Limb (tissue), 2 donors: Measurements from ENCODE around the gene PANK1.
A peak's percentile ranks its signal among the peaks of the same experiment; 100 is the strongest.

Experiments
- DNase-seq, 2 donors: peaks; one replicate each; pipeline ENCODE4 v3.0.0-alpha.2; 2016; ENCODE audit errors: extremely low spot score in 2 of 2

PANK1 gene

DNA sequence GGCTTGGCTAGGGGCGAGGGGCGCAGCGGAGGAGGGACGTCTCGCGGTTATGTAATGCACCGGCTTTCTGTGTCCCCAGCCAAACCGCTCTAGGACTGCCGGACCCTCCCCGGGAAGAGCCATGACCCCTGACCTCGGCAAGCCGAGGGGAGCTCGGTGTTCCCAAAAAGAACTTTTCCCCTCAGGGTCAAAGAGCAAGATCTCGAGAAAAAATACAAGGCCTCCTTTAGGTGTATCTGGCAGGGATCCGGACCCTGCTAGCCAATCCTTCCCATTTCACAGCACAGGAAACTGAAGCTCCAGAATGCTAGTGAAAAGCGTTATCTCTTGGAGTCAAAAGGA lies 109.1 kb downstream of the PANK1 start:
- DNase-seq: no peak

DNA sequence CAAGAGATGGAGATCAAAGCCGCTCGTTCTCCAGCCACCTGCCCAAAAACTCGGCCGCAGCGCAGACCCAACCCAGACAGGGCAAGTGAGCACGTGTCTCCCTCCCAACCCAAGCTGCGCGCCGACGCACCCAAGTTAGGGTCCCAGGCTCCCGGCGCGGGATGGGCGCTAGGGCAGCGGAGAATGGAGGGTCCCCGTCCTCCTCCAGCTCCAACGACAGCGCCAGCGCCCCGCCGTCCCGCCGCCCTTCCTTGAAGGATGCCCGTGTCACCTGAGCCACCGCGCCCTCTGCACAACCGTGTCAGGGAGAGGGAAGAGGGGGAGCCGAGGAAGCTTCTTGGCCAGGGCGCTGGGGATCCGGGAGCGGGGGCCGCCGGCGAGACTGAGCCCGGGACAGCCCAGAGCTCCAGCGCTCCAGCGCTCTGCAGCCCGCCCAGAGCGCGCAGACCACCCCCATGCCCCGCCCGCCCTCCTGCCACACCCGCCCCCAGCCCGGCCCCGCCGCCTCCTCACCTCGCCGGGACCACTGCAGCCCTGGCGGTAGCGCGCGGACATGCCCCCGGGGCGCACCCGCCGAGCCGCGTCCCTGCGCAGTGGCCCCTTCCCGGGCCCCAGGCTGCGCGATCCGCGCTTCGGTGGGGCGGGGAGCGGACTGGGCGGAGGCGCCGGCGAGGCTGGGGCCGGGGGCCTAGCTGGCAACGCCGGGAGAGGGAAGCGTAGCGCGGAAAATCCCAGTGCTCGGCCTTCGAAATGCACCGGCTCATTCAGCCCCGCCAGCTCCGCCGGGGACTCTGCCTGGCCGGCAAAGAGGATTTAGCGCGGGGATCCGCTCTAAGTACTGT lies 109.7 kb downstream of the PANK1 start, which contains the start of gene SLC16A12:
Gene SLC16A12 (minus strand): TSS at position 424 of the 842 bp plus-strand sequence. CDS start 73,016 bp downstream, outside the sequence.
- peak; percentile 15 to 69 for DNase-seq

- DNase-seq: no peak
Measured at GRCh38 chr10:89534826-89535166, 110.2 kb downstream of the PANK1 start.
